Activated CD4-positive, CD25-positive, alpha-beta regulatory T cell treated with anti-CD3 and anti-CD28 coated beads, Interleukin-2, amount 50 U/mL, for 24 hours (primary cell): Measurements from ENCODE around the gene CDH15.
"Not testable (repeated sequence)": the region's sequence is repeated elsewhere in the genome, so short reads cannot be mapped to it uniquely, and the experiment has no call there.

Source experiments
- ATAC-seq, 2 donors: fragments of 150-1000 bp; cut with Tn5 transposase; one replicate each; pipeline ENCODE4 v1.10.0; 2021; ENCODE audit warnings: mild to moderate bottlenecking in 1 of 2, moderate library complexity in 1 of 2

The CDH15 gene

DNA sequence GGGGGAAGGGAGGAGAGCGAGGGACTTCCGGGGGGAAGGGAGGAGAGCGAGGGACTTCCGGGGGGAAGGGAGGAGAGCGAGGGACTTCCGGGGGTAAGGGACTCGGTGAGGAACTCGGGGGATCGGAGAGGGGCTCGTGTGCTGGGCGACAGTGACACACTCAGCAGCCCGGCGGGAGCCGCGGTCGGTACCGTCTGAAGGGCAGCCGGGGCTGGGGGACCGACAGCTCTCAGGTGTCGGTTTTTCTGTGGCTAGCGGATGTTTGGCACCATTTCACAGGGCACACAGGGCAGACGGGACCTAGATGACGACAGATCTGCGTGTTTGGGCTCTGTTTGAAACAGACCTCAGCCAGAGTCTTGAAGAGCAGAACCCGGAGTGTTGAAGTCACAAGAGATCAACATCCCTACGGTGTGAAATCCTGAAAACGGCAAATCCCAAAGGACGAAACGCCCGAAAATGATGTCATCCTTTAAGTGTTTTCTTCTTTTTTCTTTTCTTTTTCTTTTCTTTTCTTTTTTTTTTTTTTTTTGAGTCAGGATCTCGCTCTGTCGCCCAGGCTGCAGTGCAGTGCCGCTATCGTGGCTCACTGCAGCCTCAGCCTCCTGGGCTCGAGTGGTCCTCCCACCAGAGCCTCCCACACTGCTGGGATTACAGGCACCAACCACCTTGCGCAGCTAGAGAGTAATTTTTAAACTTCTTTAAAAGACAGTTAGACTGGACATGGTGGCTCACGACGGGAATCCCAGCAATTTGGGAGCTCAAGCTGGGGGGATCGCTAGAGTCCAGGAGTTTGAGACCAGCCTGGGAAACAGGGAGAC is 69.8 kb downstream of the CDH15 start:
- ATAC-seq: peak; percentile 76 to 85

DNA sequence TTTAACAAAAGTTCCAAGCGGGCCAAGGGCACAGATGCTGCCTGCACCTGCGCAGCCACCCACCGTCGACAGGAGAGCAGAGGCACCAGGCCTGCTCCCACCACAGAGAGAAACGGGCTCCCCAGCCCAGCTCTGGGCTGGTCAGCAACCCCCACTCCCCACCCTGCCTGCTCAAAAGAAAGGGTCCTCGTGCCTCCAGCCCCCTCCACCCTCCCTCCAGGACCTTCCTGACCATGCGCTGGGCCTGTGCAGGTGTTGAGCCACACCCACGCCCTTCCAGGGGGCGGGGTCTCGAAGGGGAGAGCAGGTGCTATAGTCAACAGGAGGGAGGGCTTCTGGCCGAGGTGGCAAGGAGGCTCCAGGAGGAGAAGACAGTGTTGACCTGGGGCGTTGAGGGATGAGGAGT is 71.2 kb downstream of the CDH15 start:
- ATAC-seq: no peak

DNA sequence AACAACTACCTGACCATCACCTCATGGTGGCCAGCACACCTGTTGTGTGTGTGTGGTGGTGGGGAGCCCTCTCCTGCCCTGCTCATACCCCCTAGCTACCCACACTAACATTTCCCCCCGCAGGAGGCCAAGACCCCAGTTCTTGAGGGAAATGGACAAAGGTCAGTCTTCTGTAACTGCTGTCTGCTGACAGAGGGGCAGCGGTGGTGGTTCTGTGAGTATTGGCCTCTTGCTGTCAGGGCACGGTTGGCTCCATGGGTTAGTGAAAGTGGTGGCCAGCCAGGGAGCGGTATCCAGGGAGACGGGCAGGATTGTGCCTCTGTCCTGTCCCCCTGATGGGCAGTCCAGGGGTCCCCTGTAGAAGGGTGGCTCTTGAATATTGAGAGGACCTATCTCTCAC is 72.1 kb downstream of the CDH15 start:
- ATAC-seq: no peak

DNA sequence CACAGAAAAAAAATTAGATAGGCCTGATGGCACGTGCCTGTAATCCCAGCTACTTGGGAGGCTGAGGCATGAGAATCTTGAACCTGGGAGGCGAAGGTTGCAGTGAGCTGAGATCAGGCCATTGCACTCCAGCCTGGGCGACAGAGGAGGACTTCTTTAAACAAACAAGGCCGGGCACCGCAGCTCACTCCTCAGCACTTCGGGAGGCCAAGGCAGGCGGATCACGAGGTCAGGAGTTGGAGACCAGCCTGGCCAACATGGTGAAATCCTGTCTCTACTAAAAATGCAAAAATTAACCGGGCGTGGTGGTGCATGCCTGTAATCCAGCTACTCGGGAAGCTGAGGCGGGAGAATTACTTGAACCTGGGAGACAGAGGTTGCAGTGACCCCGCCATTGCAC is 72.7 kb downstream of the CDH15 start:
- ATAC-seq: not testable (repeated sequence)

DNA sequence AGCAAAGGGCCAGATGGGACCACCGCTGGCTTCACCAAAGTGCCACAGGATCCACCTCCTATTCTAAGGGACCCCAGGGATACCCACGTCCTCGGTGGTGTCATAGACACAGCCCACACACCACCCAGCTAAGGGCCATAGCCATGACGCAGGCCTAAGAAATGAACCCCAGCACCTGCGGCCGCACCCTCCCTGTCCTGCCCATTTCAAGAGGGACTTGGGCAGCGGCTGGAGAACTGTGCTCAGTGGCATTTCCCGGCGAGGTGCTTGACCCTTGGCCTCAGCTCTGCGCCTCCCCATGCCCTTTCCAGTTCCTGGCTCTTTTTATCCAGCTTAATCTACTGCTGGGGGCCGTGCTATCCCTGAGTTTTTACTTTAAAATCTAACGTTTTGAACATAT is 73.2 kb downstream of the CDH15 start:
- ATAC-seq: no peak
